ENCODE data around the gene GPR84. TPM values are rescaled to one million over a fixed set of nuclear protein-coding genes. Genes with fewer than 3 reads are reported as not detected.

The GPR84 gene
- total RNA-seq, 1 donor from 2014 or later = not detected

- Histone ChIP-seq H3K9ac (ENCODE audit: low read length) (no peak overlapping the region), H3K36me3 (ENCODE audit: insufficient read depth, low read length) (no peaks in the 10 kb centered on the region), H3K79me2 (ENCODE audit: insufficient read depth, low read length) (no peaks in the 10 kb centered on the region), H3K9me3 (ENCODE audit: insufficient read depth, low read depth, low read length) (no peaks in the 10 kb centered on the region), H3K4me1 (ENCODE audit: insufficient read depth, low read length) (peaks cover 32% of the 10 kb centered on the region), H3K4me2 (ENCODE audit: low read length) (peak overlapping the region; percentile 3), H4K20me1 (ENCODE audit: insufficient read depth, low read length) (no peaks in the 10 kb centered on the region), H3K4me3 (ENCODE audit: insufficient read depth, low read depth, low read length) (no peak overlapping the region), H2AFZ (ENCODE audit: low read depth, low read length) (no peak overlapping the region), H3K27me3 (ENCODE audit: insufficient read depth, low read length) (no peaks in the 10 kb centered on the region), H3K27ac (ENCODE audit: low read depth, low read length) (no peak overlapping the region)
- Mint-ChIP-seq H3K27me3 (ENCODE audit: low read depth, unreplicated experiment) (peaks cover 4% of the 10 kb centered on the region), H3K27ac (ENCODE audit: unreplicated experiment) (peak overlapping the region; percentile 63), H3K36me3 (ENCODE audit: low read depth, unreplicated experiment) (peaks cover 18% of the 10 kb centered on the region), H3K4me3 (ENCODE audit: unreplicated experiment) (no peak overlapping the region), H3K4me1 (ENCODE audit: low read depth, unreplicated experiment) (peaks cover 37% of the 10 kb centered on the region), H3K9me3 (ENCODE audit: unreplicated experiment) (peaks cover 1% of the 10 kb centered on the region)
- FAIRE-seq = no peak
- TF ChIP-seq CTCF (IDR thresholded peaks at IDR 0.05; ENCODE audit: insufficient read depth, low read depth, low read length) (no peak), EZH2 (IDR thresholded peaks at IDR 0.05; ENCODE audit: insufficient read depth, low read length) (no peak)
- no peak for DNase-seq (ENCODE audit: low read depth)
Observed at GRCh38 chr12:54372113-54372806, 8.0 kb upstream of the GPR84 start.

GRCh38 chr12:54371328-54372112, 7.2 kb upstream of the GPR84 start:
- Histone ChIP-seq H3K4me1 (ENCODE audit: insufficient read depth, low read length) (peaks cover 32% of the 10 kb centered on the region), H3K27ac (ENCODE audit: low read depth, low read length) (no peak overlapping the region), H3K9ac (ENCODE audit: low read length) (no peak overlapping the region), H3K27me3 (ENCODE audit: insufficient read depth, low read length) (no peaks in the 10 kb centered on the region), H3K9me3 (ENCODE audit: insufficient read depth, low read depth, low read length) (no peaks in the 10 kb centered on the region), H3K79me2 (ENCODE audit: insufficient read depth, low read length) (no peaks in the 10 kb centered on the region), H2AFZ (ENCODE audit: low read depth, low read length) (no peak overlapping the region), H3K36me3 (ENCODE audit: insufficient read depth, low read length) (no peaks in the 10 kb centered on the region), H3K4me3 (ENCODE audit: insufficient read depth, low read depth, low read length) (no peak overlapping the region), H3K4me2 (ENCODE audit: low read length) (peak overlapping the region; percentile 3), H4K20me1 (ENCODE audit: insufficient read depth, low read length) (no peaks in the 10 kb centered on the region)
- peaks cover 13% of the 10 kb centered on the region for H3K36me3 Mint-ChIP-seq (ENCODE audit: low read depth, unreplicated experiment)
- no peaks in the 10 kb centered on the region for H3K27me3 Mint-ChIP-seq (ENCODE audit: low read depth, unreplicated experiment)
- FAIRE-seq (no peak), DNase-seq (ENCODE audit: low read depth) (no peak)
- TF ChIP-seq CTCF (IDR thresholded peaks at IDR 0.05; ENCODE audit: insufficient read depth, low read depth, low read length) (no peak), EZH2 (IDR thresholded peaks at IDR 0.05; ENCODE audit: insufficient read depth, low read length) (no peak)
- H3K4me3 Mint-ChIP-seq (ENCODE audit: unreplicated experiment) = no peak overlapping the region
- H3K27ac Mint-ChIP-seq (ENCODE audit: unreplicated experiment) = peak overlapping the region; percentile 55
- H3K9me3 Mint-ChIP-seq (ENCODE audit: unreplicated experiment) = no peaks in the 10 kb centered on the region
- H3K4me1 Mint-ChIP-seq (ENCODE audit: low read depth, unreplicated experiment) = peaks cover 37% of the 10 kb centered on the region
